Karpas-422 (cell line): ENCODE data around the gene NCF4. TPM values are rescaled to one million over a fixed set of nuclear protein-coding genes. Genes with fewer than 3 reads are reported as not detected.

Experiments used
- DNase-seq: peaks from one replicate; pipeline ENCODE4 v3.0.0-alpha.2; 2015
- H2AFZ ChIP-seq: fragments of 200-600 bp; sonication (generic); 2 replicates; pipeline ENCODE4 v1.6.1; 2014; ENCODE audit warnings: antibody characterized with exemption, low read length, mixed read lengths
- H3K27ac ChIP-seq: fragments of 200-600 bp; sonication (generic); 2 replicates; pipeline ENCODE4 v1.5.1; 2014; ENCODE audit warnings: mild to moderate bottlenecking, low read length, moderate library complexity
- H3K27me3 ChIP-seq: fragments of 200-600 bp; sonication (generic); 2 replicates; pipeline ENCODE4 v1.6.1; 2014; ENCODE audit warnings: low read length, mixed read lengths
- H3K36me3 ChIP-seq: fragments of 200-600 bp; sonication (generic); 2 replicates; pipeline ENCODE4 v1.6.1; 2014; ENCODE audit warnings: low read length, mixed read lengths; ENCODE audit not compliant: insufficient read depth
- H3K4me1 ChIP-seq: fragments of 200-600 bp; sonication (generic); 2 replicates; pipeline ENCODE4 v1.6.1; 2014; ENCODE audit warnings: mild to moderate bottlenecking, low read length, mixed read lengths
- H3K4me2 ChIP-seq: fragments of 200-600 bp; sonication (generic); 2 replicates; pipeline ENCODE4 v1.6.1; 2014; ENCODE audit warnings: low read length, low read depth, mild to moderate bottlenecking; ENCODE audit not compliant: poor library complexity, severe bottlenecking
- H3K4me3 ChIP-seq: fragments of 200-600 bp; sonication (generic); 2 replicates; pipeline ENCODE4 v1.5.1; 2014; ENCODE audit warnings: mild to moderate bottlenecking, antibody characterized with exemption, low read length, mixed read lengths
- H3K79me2 ChIP-seq: fragments of 200-600 bp; sonication (generic); 2 replicates; pipeline ENCODE4 v1.6.1; 2014; ENCODE audit warnings: mild to moderate bottlenecking, low read length, mixed read lengths
- H3K9ac ChIP-seq: fragments of 200-600 bp; sonication (generic); 2 replicates; pipeline ENCODE4 v1.6.0; 2014; ENCODE audit warnings: low read length
- H3K9me2 ChIP-seq: fragments of 200-600 bp; sonication (generic), shearing (Covaris generic); replicated peaks from 2 replicates; pipeline ENCODE4 v1.6.0; 2014; ENCODE audit warnings: mild to moderate bottlenecking, low read length, moderate library complexity; ENCODE audit not compliant: insufficient read depth
- H3K9me3 ChIP-seq: fragments of 300-700, 200-600 bp; sonication (generic); 2 replicates; pipeline ENCODE4 v1.6.1; 2014; ENCODE audit warnings: low read length, mixed read lengths
- H4K20me1 ChIP-seq: fragments of 200-600 bp; sonication (generic); 2 replicates; pipeline ENCODE4 v1.6.1; 2014; ENCODE audit warnings: mild to moderate bottlenecking, antibody characterized with exemption, low read length, low read depth; ENCODE audit not compliant: insufficient read depth
- total RNA-seq: library from RNA; depleted of rRNA; stranded (reverse); fragments of >200 nt; shearing (Covaris generic); gene quantifications from 2 replicates; pipeline ENCODE4 v1.2.3, GENCODE V29; 2014; ENCODE audit warnings: low replicate concordance

The NCF4 gene
- total RNA-seq, 1 experiment from 2014 or later = 116 TPM

DNA sequence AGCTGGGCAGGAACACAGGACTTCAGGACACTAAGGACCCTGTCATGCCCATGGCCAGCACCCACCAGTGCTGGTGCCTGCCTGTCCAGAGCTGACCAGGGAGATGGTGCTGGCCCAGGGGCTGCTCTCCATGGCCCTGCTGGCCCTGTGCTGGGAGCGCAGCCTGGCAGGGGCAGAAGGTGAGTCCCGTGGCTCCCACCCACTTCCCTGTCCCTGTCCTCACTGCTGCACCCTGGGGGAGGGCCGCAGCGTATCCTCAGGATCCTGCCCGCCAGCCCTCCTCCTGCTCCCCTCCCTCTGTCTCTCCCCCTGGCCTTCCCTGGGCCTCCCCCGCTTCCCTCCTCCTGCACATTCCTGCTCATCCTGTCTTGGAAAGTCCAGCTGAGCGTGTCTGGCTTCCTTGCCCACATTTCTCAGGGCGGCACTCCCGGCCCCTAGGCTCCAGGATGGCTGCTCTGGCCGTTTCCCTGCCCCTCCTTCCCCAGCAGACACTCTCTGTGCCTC lies 61.4 kb downstream of the NCF4 start:
- no peaks in the 10 kb centered on the region for H3K9me3 ChIP-seq
- no peak overlapping the region for H3K27ac ChIP-seq
- no peaks in the 10 kb centered on the region for H3K4me1 ChIP-seq
- H2AFZ ChIP-seq = no peak overlapping the region
- no peaks in the 10 kb centered on the region for H4K20me1 ChIP-seq
- H3K36me3 ChIP-seq = no peaks in the 10 kb centered on the region
- H3K9ac ChIP-seq = no peak overlapping the region
- DNase-seq = no peak
- no peaks in the 10 kb centered on the region for H3K79me2 ChIP-seq
- no peaks in the 10 kb centered on the region for H3K27me3 ChIP-seq
- no peaks in the 10 kb centered on the region for H3K9me2 ChIP-seq
- no peak overlapping the region for H3K4me3 ChIP-seq
- no peak overlapping the region for H3K4me2 ChIP-seq

- Histone ChIP-seq H3K9ac (no peak overlapping the region), H4K20me1 (no peaks in the 10 kb centered on the region)
Observed at GRCh38 chr22:36922711-36923110, 61.9 kb downstream of the NCF4 start.

GRCh38 chr22:36923131-36923788 lies 62.5 kb downstream of the NCF4 start:
- no peak overlapping the region for H3K4me3 ChIP-seq
- no peaks in the 10 kb centered on the region for H3K4me1 ChIP-seq
- no peaks in the 10 kb centered on the region for H3K79me2 ChIP-seq
- H3K36me3 ChIP-seq = no peaks in the 10 kb centered on the region
- H3K9me3 ChIP-seq = no peaks in the 10 kb centered on the region
- H3K9me2 ChIP-seq = no peaks in the 10 kb centered on the region
- no peaks in the 10 kb centered on the region for H4K20me1 ChIP-seq
- no peak overlapping the region for H3K9ac ChIP-seq
- no peak overlapping the region for H3K27ac ChIP-seq
- no peak overlapping the region for H3K4me2 ChIP-seq
- no peak overlapping the region for H2AFZ ChIP-seq
- H3K27me3 ChIP-seq = no peaks in the 10 kb centered on the region
- no peak for DNase-seq

More at GRCh38 chr22:36922711-36923110, 61.9 kb downstream of the NCF4 start:
- no peaks in the 10 kb centered on the region for H3K9me2 ChIP-seq
- H3K4me1 ChIP-seq = no peaks in the 10 kb centered on the region
- H3K36me3 ChIP-seq = no peaks in the 10 kb centered on the region
- H3K79me2 ChIP-seq = no peaks in the 10 kb centered on the region
- H3K27me3 ChIP-seq = no peaks in the 10 kb centered on the region
- no peak overlapping the region for H3K27ac ChIP-seq
- H3K4me2 ChIP-seq = no peak overlapping the region
- H2AFZ ChIP-seq = no peak overlapping the region
- H3K9me3 ChIP-seq = no peaks in the 10 kb centered on the region
- no peak overlapping the region for H3K4me3 ChIP-seq
- DNase-seq = no peak

- Histone ChIP-seq H3K4me2 (no peak overlapping the region), H3K9me3 (no peaks in the 10 kb centered on the region), H3K27ac (no peak overlapping the region), H3K36me3 (no peaks in the 10 kb centered on the region), H3K79me2 (no peaks in the 10 kb centered on the region), H2AFZ (no peak overlapping the region), H3K9ac (no peak overlapping the region), H3K27me3 (no peaks in the 10 kb centered on the region), H3K9me2 (no peaks in the 10 kb centered on the region), H4K20me1 (no peaks in the 10 kb centered on the region), H3K4me1 (no peaks in the 10 kb centered on the region), H3K4me3 (no peak overlapping the region)
- DNase-seq = no peak
Observed at GRCh38 chr22:36924151-36924698, 63.4 kb downstream of the NCF4 start.

DNA sequence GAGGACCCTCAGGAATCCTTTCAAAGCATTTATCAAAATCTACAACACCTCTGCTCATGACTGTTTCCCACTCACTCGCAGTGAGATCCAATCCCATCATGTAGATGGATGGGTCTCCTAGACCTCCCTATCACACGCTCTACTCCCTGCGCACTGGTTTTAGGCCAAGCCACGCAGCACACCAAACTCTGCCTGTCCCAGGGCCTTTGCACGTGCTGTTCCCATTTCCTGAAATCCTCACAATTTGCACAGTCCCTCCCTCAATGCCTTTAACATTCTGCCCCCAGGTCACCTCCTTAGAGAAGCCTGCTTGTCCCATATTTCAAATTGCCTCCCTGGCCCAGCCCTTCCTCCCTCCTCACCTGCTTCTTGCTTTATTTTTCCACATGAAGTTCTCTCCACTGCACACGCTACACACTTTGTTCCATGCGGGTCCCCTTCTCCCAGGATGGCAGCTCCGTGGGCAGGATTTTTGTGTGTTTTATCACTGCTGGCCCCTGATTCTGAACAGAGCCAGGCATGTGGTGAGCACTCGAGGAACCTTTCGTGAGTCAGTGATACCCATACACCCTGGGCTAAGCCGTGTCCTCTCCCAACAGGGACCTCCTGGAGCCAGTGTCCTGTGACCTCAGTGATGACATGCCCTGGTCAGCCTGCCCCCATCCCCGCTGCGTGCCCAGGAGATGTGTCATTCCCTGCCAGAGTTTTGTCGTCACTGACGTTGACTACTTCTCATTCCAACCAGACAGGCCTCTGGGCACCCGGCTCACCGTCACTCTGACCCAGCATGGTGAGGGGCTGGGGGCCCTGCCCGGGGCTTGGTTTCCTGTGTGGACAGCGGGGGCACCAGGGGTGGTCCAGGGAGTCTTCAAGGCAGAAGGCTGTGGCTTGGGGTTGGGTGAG lies 64.8 kb downstream of the NCF4 start:
- Histone ChIP-seq H3K4me2 (no peak overlapping the region), H3K9me3 (no peaks in the 10 kb centered on the region), H3K27me3 (no peaks in the 10 kb centered on the region), H3K4me3 (no peak overlapping the region), H3K9ac (no peak overlapping the region), H3K4me1 (no peaks in the 10 kb centered on the region), H3K27ac (no peak overlapping the region), H3K79me2 (no peaks in the 10 kb centered on the region), H3K9me2 (no peaks in the 10 kb centered on the region), H3K36me3 (no peaks in the 10 kb centered on the region), H4K20me1 (no peaks in the 10 kb centered on the region), H2AFZ (no peak overlapping the region)
- no peak for DNase-seq

DNA sequence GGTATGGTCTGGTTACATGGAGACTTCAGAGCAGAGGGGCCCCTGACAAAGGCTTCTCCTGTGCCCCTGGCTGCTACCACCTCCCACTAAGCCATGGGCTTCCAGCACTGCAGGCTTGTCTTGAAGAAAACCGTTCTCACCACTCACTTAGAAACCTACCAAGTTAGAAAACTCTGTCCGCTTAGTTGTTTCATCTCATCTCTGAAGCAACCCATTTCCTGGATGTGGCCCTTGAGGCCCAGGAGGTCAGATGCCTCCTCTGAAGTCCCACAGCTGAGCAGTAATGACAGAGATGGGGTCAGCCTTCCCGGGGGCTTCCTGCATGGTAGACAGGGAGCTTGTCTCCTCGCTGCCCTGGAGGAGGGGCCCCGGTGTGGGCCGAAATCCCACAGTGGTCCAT lies 65.5 kb downstream of the NCF4 start:
- no peak overlapping the region for H3K4me3 ChIP-seq
- H3K27me3 ChIP-seq = no peaks in the 10 kb centered on the region
- H2AFZ ChIP-seq = no peak overlapping the region
- H3K36me3 ChIP-seq = no peaks in the 10 kb centered on the region
- H4K20me1 ChIP-seq = no peaks in the 10 kb centered on the region
- no peaks in the 10 kb centered on the region for H3K79me2 ChIP-seq
- no peaks in the 10 kb centered on the region for H3K4me1 ChIP-seq
- no peaks in the 10 kb centered on the region for H3K9me2 ChIP-seq
- no peak overlapping the region for H3K27ac ChIP-seq
- H3K9ac ChIP-seq = no peak overlapping the region
- no peak overlapping the region for H3K4me2 ChIP-seq
- DNase-seq = no peak
- no peaks in the 10 kb centered on the region for H3K9me3 ChIP-seq

GRCh38 chr22:36926721-36927435 lies 66.1 kb downstream of the NCF4 start:
- Histone ChIP-seq H3K36me3 (no peaks in the 10 kb centered on the region), H2AFZ (no peak overlapping the region), H3K9me3 (no peaks in the 10 kb centered on the region), H3K9me2 (no peaks in the 10 kb centered on the region), H3K4me1 (no peaks in the 10 kb centered on the region), H3K4me3 (no peak overlapping the region), H3K9ac (no peak overlapping the region), H3K79me2 (no peaks in the 10 kb centered on the region), H3K27ac (no peak overlapping the region), H3K4me2 (no peak overlapping the region), H3K27me3 (no peaks in the 10 kb centered on the region), H4K20me1 (no peaks in the 10 kb centered on the region)
- DNase-seq = no peak
